CD1c-positive myeloid dendritic cell (primary cell): ENCODE results near the gene MZT2A.
"Not testable (repeated sequence)": the region's sequence is repeated elsewhere in the genome, so short reads cannot be mapped to it uniquely, and the experiment has no call there.

Experiments used
- DNase-seq: peaks from one replicate; pipeline ENCODE4 v3.0.0-alpha.2; 2016; ENCODE audit errors: extremely low spot score

The MZT2A gene

GRCh38 chr2:131492015-131492417 lies at the start of gene MZT2A:
Gene MZT2A (minus strand): TSS chr2:131492397. CDS start chr2:131492376, 21 bp downstream.
- not testable (repeated sequence) for DNase-seq

DNA sequence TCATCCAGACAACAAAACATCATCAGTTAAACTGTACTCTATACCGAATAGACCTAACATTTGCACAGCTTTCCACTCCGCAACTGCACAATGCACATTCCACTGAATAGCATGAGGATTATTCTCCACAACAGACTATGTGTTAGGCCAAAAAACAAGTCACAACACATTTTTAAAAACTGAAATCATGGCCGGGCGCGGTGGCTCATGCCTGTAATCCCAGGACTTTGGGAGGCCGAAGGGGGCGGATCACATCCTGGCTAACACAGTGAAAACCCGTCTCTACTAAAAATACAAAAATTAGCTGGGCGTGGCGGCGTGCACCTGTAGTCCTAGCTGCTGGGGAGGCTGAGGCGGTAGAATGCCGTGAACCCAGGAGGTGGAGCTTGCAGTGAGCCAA lies 46.7 kb upstream of the MZT2A start:
- not testable (repeated sequence) for DNase-seq

- DNase-seq, result not testable (repeated sequence)
Observed at GRCh38 chr2:131536841-131537240, 44.6 kb upstream of the MZT2A start.

DNA sequence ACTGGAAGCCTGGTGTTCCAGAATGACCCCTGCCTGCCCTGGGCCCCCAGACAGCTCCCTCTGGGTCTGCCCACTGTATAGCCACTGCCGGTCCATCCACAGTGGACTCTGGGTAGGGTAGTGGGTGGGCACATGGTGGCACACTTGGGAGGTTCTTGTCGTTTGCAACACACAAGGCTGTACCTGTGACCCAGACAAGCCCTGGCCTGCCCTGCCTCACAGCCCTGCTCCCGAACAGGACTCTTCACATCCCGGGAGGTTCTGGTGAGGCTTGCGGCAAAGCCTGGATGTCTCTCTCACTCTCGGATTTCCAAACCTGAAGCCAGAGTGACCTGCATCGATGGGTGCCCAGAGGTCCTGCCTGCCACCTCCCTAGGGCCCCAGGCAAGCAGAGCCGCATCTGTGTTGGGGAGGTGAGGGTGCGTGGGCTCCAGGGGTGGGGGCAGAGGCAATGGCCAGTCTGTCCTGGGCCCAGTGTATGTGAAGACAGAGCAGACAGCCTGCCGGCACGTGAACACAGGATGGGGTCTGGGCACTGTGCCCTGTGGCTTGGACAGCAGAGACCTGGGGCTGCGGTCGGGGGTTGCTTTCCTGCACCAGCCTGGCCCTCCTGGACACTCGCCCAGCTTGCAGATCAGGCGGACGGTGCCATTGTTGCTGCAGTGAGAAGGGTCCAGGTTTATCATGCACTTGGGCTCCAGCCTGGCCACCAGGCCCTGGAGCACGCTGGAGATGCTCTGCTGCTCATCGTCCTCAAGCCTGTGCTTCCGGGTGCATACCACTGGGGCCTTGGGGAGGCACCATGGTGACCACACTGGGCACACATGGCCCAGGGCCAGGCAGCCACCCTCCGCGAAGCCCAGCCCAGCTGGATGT lies 44.0 kb upstream of the MZT2A start:
- DNase-seq, result not testable (repeated sequence)

- DNase-seq, result no peak
Observed at GRCh38 chr2:131535526-131535925, 43.3 kb upstream of the MZT2A start.

GRCh38 chr2:131534965-131535364 lies 42.8 kb upstream of the MZT2A start:
- DNase-seq, result not testable (repeated sequence)

- not testable (repeated sequence) for DNase-seq
Observed at GRCh38 chr2:131534317-131534672, 42.1 kb upstream of the MZT2A start.

DNA sequence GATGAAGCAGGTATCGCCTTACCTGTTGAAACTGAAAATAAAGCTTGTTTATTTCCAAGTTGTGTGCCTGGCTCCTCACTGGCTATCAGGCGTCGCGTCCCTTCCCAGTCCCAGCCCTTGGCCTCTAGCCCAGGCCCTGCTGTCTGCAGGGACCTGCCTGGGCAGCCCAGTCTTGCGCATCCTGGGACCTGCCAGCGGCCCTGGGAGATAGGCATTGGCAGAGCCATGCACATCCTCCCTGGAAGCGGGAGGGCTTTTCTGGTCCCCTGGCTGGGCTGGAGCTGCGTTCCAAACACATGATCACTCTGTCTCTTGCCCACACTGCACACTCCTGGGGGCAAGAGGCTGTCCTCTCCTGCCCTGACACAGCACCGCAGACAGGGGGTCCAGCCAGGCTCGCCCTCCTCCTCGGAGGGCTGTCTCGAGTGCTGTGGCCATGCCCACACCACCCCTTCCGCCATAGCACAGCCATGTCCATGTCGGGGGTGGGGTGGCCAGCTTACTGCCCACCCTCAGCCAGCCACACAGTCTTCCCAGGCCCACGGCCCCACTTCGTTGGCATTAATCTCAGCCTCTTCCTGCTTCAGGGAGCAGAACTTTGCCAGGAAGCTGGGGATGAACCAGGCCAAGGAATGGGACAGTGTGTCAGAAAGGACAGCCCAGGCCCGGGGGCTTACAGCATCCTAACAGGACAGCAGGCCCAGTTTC lies 41.6 kb upstream of the MZT2A start:
- DNase-seq, result not testable (repeated sequence)

- DNase-seq, result not testable (repeated sequence)
Observed at GRCh38 chr2:131532723-131533608, 40.8 kb upstream of the MZT2A start.

DNA sequence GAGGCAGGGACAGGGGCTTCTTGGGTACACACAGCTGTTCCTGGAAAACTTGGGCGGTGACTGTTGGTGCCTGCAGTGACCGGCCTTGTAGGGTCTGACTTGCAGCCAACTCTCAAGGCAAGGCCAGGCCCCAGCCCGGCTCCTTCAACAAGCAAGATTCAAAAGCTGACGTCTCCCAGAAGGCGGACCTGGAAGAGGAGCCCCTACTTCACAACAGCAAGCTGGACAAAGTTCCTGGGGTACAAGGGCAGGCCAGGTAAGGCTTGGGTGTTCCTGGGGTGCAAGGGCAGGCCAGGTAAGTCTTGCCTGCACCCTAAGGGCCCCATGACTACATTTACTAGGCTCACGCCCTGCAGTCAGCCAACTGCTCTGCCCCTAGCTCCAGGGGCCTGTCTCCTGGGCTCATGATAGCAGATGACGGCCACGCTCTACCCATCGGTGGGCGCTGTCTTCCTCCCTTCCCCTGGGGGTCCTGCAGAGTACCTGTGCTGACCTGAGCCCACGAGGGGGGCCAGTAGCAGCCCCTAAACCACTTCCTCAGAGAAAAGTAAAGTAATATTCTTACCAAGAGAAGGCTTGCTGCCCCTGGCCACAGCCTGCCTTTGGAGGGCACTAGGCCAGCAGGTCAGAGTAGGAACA lies 39.5 kb upstream of the MZT2A start:
- not testable (repeated sequence) for DNase-seq

GRCh38 chr2:131530626-131531344 lies 38.6 kb upstream of the MZT2A start:
- not testable (repeated sequence) for DNase-seq

DNA sequence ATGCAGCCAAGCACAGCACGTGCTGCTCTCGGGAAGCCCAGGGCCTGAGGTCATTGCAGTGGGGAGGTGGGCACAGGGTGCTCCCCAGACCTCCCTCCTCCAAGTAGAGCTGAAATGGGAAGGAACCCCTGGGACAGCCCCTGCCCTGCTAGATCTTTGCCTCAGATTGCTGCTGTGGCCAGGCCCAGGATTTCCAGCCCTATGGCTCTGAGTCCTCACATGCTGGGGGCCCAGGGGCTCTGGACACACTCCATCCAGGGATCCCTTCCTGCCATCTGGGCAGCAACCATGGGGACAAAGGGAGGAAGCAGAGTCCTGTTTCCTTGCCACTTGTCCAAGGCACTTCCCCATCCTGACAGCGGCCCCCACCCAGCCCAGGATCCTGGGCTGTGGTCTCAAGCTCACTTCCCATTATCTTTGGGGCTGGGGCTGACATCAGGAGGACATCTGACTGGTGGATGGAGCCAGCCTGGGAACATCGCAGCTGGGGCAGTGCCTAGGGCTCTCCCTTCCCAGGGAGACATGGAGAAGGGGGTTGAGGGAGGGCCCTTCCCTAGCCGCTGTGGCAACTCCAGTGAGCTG lies 37.8 kb upstream of the MZT2A start:
- not testable (repeated sequence) for DNase-seq

DNA sequence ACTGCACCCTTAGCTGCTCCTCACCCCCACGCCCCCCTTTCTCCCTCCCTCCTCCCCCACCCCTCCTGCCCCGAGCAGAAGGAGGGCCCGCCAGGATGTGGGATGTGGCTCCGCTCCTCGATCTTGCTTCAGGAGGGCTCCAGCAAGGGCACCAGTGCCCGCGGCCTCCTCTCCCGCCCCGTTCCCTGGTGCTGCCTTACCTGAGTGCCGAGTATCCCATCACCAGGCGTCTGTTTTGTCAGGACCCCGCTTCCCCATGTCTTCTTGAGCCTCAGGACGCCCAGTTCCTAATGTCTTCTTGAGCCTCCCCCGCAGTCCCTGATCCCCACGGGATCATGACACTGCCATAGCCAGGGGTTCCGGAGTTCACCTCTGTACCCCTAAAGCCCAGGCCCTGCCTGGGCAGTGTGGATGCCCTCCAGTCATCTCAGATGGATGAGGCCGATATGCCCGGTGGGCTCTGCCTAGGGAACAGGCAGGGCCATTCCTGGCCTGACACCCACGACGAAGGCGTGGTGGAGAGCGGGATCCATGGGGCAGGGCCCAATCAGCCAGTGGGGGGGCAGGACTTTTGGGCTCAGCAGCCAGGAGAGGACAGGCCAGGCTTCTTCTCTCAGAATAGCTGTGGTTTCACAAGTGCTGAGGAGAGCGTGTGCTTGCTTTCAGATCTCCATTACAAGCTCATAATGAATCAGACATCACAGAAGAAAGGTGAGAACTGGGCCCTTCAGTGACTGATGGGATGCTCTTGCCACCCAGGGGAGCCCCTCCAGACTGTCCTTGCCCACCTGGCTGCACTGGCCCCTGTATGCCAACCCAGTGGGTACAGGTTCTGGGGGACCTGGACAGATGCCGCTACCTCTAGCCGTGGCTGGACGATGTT lies 37.0 kb upstream of the MZT2A start:
- not testable (repeated sequence) for DNase-seq

GRCh38 chr2:131527131-131528001 lies 35.2 kb upstream of the MZT2A start, which contains the start of gene CCDC74A:
Gene CCDC74A (plus strand): TSS chr2:131527888. CDS start chr2:131527971, 83 bp downstream.
- peak; percentile 68 for DNase-seq

- not testable (repeated sequence) for DNase-seq
Observed at GRCh38 chr2:131525256-131525655, 33.1 kb upstream of the MZT2A start.

DNA sequence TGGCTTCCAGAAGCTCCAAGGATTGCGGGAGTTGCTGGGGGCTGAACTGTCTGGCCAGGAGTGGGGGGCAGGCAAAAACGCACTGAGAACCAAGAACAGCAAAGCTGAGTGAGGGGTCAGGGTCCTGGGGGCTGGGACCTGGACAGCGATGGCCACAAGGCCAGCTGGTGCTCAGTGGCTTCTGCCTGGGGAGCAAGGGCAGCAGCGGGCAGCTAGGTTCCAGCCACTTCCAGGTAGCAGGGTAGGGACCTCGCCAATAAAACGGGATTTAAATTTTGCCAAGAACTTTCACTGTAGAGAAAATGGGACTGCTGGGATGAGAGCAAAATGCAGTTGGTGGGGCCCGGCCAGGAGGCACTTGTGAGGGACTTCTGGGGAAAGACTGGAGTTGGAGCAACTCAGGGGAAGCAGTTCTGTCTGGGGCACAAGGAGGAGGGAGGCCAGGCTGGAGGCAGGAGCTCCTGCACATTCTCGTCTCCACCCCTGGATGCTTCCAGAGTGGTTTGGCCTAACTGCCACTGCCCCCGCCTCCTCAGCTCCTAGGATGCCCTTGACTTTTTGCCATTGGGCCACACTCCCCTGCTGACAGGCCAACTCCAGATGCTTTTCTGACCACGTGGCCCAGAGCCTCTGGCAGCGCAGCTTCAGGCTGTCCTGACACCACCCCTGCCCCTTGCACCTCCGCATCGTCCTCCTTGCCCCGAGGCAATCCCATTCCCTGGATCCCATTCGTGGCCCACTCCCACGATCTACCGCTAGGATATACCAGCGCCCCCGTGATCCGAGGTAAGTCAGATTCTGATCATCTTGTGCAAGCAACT lies 30.0 kb upstream of the MZT2A start:
- DNase-seq, result no peak

DNA sequence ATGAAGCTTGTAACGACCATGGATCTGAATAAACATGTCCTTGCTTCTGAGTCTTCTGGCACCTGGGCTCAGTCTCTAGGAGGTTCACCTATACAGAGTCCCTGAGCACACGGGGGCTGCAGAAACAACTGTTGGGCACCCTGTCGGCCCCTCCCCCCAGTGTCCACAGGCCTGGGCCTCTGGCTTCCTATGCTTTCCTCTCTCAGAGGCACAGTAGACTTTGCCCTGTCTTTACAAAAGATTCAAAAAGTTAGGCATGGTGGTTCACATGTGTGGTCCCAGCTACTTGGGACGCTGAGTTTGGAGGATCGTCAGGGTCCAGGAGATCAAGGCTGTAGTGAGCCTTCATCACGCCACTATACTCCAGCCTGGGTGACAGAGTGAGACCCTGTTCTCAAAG lies 29.3 kb upstream of the MZT2A start:
- DNase-seq, result not testable (repeated sequence)
